A172 (cell line): ENCODE results near the gene SERAC1. TPM values are rescaled to one million over a fixed set of nuclear protein-coding genes. Genes with fewer than 3 reads are reported as not detected.
"Not testable (repeated sequence)": the region's sequence is repeated elsewhere in the genome, so short reads cannot be mapped to it uniquely, and the experiment has no call there.

Experiments used
- DNase-seq: peaks from one replicate; pipeline ENCODE4 v3.0.0-alpha.2; 2015; ENCODE audit warnings: low spot score
- total RNA-seq: library from RNA; depleted of rRNA; stranded (reverse); fragments of >200 nt; shearing (Covaris generic); gene quantifications from 2 replicates; pipeline ENCODE4 v1.2.3, GENCODE V29; 2014; rRNA removed

SERAC1 gene
- 10.2 and 11.0 TPM in 2 replicates for total RNA-seq

DNA sequence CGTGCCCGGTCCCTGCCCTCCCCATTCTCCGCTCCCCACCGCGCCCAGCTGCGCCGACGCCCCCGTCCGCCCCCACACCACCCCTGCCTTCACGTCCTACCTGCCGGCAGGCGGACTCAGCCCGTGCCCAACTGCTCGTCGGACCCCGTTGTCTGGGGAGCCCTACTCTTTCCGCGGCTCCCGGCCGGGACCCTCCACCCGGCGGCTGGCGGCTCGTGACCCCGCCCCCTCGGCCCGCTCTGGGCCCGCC, at the start of gene SERAC1:
Gene SERAC1, minus strand, starts transcription at position 223 of the 250 bp plus-strand sequence. CDS start 9,899 bp downstream, outside the sequence.
- DNase-seq = no peak

- peak; percentile 71 for DNase-seq
Observed at GRCh38 chr6:158213925-158214674, 46.0 kb upstream of the SERAC1 start.

GRCh38 chr6:158211273-158212055, 43.4 kb upstream of the SERAC1 start:
- no peak for DNase-seq

GRCh38 chr6:158209582-158210333, 41.7 kb upstream of the SERAC1 start:
- DNase-seq = not testable (repeated sequence)

GRCh38 chr6:158208226-158209030, 40.4 kb upstream of the SERAC1 start:
- DNase-seq = not testable (repeated sequence)

- DNase-seq = no peak
Observed at GRCh38 chr6:158207422-158207788, 39.3 kb upstream of the SERAC1 start.

DNA sequence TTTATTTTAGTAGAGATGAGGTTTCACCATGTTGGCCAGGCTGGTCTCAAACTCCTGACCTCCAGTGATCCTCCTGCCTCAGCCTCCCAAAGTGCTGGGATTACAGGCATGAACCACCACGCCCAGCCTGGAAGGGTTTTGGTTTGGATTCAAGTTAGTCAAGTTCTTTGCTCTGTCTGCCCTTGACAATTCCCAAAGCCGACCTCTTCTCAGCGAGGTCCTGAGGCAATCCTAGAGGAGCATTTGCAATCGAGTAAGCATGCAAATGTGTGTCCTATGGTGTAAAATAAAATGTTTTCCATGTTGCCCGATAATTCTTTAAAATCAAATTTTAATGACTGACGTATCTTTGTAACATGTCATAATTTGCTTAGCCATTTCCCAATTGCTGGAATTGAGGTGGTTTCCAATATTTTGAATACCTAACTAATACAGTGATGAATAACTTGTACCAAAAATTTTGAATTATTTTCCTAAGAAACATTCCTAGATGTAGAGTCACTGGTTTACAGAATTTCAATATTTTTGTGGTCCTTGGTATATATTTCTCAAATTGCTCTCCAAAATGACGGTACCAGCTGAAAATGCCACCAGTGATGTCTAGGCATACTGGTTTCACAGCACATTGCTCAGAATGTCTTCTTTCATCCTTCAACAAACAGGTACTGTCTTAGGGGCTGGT, 38.8 kb upstream of the SERAC1 start:
- DNase-seq = no peak

DNA sequence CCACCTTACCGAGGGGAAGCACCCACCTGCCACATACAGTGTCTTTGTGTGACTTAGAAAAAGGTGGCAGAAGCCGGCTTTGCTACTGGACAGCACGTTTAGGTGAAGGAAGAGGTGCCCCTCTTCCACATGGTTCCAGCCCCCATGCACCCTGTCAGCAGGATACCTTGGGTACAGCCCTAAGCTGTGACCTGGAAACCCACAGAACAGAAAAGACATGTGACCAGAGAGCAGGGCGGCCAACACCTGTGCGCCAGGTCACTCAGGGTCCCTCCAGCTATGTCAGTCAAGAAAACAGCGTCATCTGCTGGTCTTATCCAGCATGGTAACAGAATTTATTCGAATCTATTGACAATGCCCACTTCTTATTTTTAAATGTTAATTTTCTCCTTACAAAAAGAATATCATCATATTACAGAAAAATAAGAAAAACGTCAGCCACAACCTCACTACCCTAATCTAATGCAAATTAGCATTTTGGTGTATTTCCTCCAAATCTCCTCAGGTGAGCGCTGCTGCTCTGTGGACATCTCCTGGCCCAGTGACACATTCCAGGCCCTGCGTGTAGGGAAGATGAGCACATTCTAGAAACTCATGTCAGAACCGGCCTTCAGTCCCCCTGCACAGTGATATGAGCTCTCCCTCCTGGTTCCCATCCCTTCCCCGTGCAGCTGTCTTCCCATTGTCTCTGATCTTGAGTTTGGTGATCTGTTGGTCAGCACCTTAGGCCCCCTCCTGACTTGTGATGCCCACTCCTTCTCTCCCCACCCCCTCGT, 37.3 kb upstream of the SERAC1 start:
- DNase-seq = no peak

DNA sequence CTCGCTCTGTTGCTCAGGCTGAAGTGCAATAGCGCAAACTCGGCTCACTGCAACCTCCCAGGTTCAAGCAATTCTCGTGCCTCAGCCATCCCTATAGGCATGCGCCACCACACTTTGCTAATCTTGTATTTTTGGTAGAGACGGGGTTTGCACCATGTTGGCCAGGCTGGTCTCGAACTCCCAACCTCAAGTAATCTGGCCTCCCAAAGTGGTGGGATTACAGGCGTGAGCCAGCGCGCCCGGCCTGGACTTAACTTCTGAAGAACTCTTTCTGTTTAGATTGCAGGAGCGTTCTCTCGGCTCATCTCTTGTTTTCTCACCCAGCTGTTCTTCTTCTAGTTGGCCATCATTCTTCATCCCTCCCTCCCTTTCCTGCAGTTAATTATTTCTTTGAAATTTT, 30.4 kb upstream of the SERAC1 start:
- DNase-seq = no peak

GRCh38 chr6:158194487-158195280, 26.6 kb upstream of the SERAC1 start:
- no peak for DNase-seq

GRCh38 chr6:158191761-158192160, 23.7 kb upstream of the SERAC1 start:
- no peak for DNase-seq

DNA sequence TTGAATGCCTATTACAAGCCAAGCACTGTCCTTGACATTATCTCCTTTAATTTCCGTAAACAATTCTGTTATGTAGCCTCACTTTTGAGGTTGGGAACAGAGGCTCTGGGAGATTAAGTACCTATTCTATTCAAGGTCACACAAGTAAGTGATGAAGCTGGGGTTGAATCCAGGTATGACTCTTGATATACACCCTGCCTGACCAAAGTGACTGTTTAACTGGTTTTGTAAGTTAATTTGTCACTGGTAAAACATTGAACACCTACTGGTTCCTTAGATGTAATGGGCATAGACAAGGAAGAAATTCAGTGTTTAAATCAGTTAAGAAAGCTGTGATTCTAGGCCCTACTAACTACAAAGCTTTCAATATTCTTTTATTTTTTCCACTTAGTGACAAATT, 23.0 kb upstream of the SERAC1 start:
- DNase-seq = no peak

DNA sequence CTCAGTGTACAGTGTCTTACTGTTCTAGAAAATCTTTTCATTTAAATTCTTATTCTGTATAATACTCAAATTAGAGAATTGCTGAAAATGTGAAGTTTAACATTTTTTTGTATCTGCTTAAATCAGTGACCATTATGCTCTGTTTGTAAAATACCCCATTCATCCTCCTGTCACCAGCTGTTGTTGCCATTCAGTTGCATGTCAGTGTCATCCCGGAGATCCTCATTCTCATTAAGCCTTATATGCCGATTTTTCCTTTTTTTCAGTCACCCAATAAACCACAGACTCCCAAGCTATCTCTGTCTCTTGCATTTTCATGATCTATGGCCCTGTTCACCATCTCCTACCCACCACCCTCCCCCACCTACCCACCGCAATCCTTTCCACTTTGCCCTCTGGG, 20.5 kb upstream of the SERAC1 start:
- no peak for DNase-seq

- peak; percentile 78 for DNase-seq
Observed at GRCh38 chr6:158185729-158186456, 17.8 kb upstream of the SERAC1 start.

- no peak for DNase-seq
Observed at GRCh38 chr6:158184608-158185007, 16.5 kb upstream of the SERAC1 start.

- DNase-seq = not testable (repeated sequence)
Observed at GRCh38 chr6:158183174-158183972, 15.3 kb upstream of the SERAC1 start.

DNA sequence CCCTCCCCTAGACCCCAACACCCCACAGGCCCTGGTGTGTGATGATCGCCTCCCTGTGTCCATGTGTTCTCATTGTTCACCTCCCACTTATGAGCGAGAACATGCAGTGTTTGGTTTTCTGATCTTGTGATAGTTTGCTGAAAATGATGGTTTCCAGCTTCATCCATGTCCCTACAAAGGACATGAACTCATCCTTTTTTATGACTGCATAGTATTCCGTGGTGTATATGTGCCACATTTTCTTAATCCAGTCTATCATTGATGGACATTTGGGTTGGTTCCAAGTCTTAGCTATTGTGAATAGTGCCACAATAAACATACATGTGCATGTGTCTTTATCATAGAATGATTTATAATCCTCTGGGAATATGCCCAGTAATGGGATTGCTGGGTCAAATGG, 9.7 kb upstream of the SERAC1 start:
- not testable (repeated sequence) for DNase-seq

GRCh38 chr6:158175111-158175510, 7.0 kb upstream of the SERAC1 start:
- no peak for DNase-seq
